Immature natural killer cell (primary cell): ENCODE data around the gene PLK3. TPM values are rescaled to one million over a fixed set of nuclear protein-coding genes. Genes with fewer than 3 reads are reported as not detected.
"Not testable (repeated sequence)": the region's sequence is repeated elsewhere in the genome, so short reads cannot be mapped to it uniquely, and the experiment has no call there.

Experiments used
- DNase-seq, 3 donors: peaks; one replicate each; pipeline ENCODE4 v3.0.0; 2022; ENCODE audit warnings: mixed read lengths in 1 of 3
- H3K27ac Mint-ChIP-seq, 6 donors: one replicate each; pipeline ENCODE4 v1.8.0; 2020; ENCODE audit warnings: mixed read lengths in 6 of 6, mild to moderate bottlenecking in 5 of 6, inconsistent platforms in 4 of 6, moderate library complexity in 3 of 6
- H3K27me3 Mint-ChIP-seq, 3 donors: one replicate each; pipeline ENCODE4 v1.8.0; 2020 to 2021; ENCODE audit warnings: low read depth in 3 of 3, mild to moderate bottlenecking in 3 of 3, mixed read lengths in 3 of 3, moderate library complexity in 3 of 3, inconsistent platforms in 1 of 3
- H3K36me3 Mint-ChIP-seq, 3 donors: one replicate each; pipeline ENCODE4 v1.8.0; 2020; ENCODE audit warnings: mixed read lengths in 3 of 3, inconsistent platforms in 2 of 3, mild to moderate bottlenecking in 2 of 3
- H3K4me1 Mint-ChIP-seq, 2 donors: one replicate each; pipeline ENCODE4 v1.8.0; 2020; ENCODE audit warnings: inconsistent platforms in 2 of 2, mild to moderate bottlenecking in 2 of 2, mixed read lengths in 2 of 2, moderate library complexity in 1 of 2
- H3K4me3 Mint-ChIP-seq, 5 donors: one replicate each; pipeline ENCODE4 v1.8.0; 2020; ENCODE audit warnings: mild to moderate bottlenecking in 5 of 5, mixed read lengths in 5 of 5, inconsistent platforms in 3 of 5, moderate library complexity in 3 of 5
- H3K9me3 Mint-ChIP-seq, 6 donors: one replicate each; pipeline ENCODE4 v1.8.0; 2020; ENCODE audit warnings: mild to moderate bottlenecking in 6 of 6, mixed read lengths in 6 of 6, inconsistent platforms in 4 of 6, moderate library complexity in 3 of 6
- polyA plus RNA-seq, 3 donors: library from polyadenylated mRNA; unstranded; fragments of 300-500 nt; fragmentation: Illumina TruSeq; gene quantifications; one replicate each; pipeline ENCODE4 v1.2.3, GENCODE V29; 2021

The PLK3 gene
- polyA plus RNA-seq, 3 donors from 2014 or later, result 2.1 to 5.0 (median 2.1) TPM

- Mint-ChIP-seq H3K36me3 (no peaks in the 10 kb centered on the region), H3K4me1 (peaks cover 7 to 8% of the 10 kb centered on the region in 2 donors), H3K27me3 (peaks cover 0 to 6% (median 2%) of the 10 kb centered on the region in 3 donors), H3K9me3 (no peaks in the 10 kb centered on the region), H3K27ac (no peak overlapping the region), H3K4me3 (no peak overlapping the region)
- no peak for DNase-seq
These were observed 31.3 kb downstream of the PLK3 start for GRCh38 chr1:44831516-44831915.

GRCh38 chr1:44832056-44832705, 32.0 kb downstream of the PLK3 start:
- DNase-seq, result no peak
- no peaks in the 10 kb centered on the region for H3K36me3 Mint-ChIP-seq
- H3K9me3 Mint-ChIP-seq, result no peaks in the 10 kb centered on the region
- H3K4me3 Mint-ChIP-seq, result no peak overlapping the region
- H3K4me1 Mint-ChIP-seq, result peaks cover 7 to 8% of the 10 kb centered on the region in 2 donors
- no peak overlapping the region for H3K27ac Mint-ChIP-seq
- peaks cover 0 to 6% (median 2%) of the 10 kb centered on the region in 3 donors for H3K27me3 Mint-ChIP-seq

- Mint-ChIP-seq H3K4me1 (peaks cover 7 to 8% of the 10 kb centered on the region in 2 donors), H3K36me3 (no peaks in the 10 kb centered on the region), H3K27ac (no peak overlapping the region), H3K4me3 (no peak overlapping the region), H3K9me3 (no peaks in the 10 kb centered on the region), H3K27me3 (peaks cover 1 to 6% (median 2%) of the 10 kb centered on the region in 3 donors)
- no peak for DNase-seq
These were observed 34.2 kb downstream of the PLK3 start for GRCh38 chr1:44834328-44834727.

GRCh38 chr1:44835738-44836675, 35.8 kb downstream of the PLK3 start:
- DNase-seq, result peak; percentile 66 to 72 (median 70)
- peak overlapping the region in 2 of 6 donors; percentile 45 to 60 for H3K27ac Mint-ChIP-seq
- peaks cover 7 to 8% of the 10 kb centered on the region in 2 donors for H3K4me1 Mint-ChIP-seq
- peaks cover 0 to under 1% (median 0%) of the 10 kb centered on the region in 3 donors for H3K36me3 Mint-ChIP-seq
- H3K4me3 Mint-ChIP-seq, result peak overlapping the region in 4 of 5 donors; percentile 18 to 67 (median 32)
- peaks cover 3 to 6% (median 4%) of the 10 kb centered on the region in 3 donors for H3K27me3 Mint-ChIP-seq
- no peaks in the 10 kb centered on the region for H3K9me3 Mint-ChIP-seq

- DNase-seq, H3K9me3 Mint-ChIP-seq, H3K27ac Mint-ChIP-seq: not testable (repeated sequence)
These were observed 38.1 kb downstream of the PLK3 start for GRCh38 chr1:44838294-44838693.

GRCh38 chr1:44839576-44839975, 39.4 kb downstream of the PLK3 start:
- H3K4me1 Mint-ChIP-seq, result peaks cover 12 to 14% of the 10 kb centered on the region in 2 donors
- no peaks in the 10 kb centered on the region for H3K9me3 Mint-ChIP-seq
- no peak overlapping the region for H3K27ac Mint-ChIP-seq
- no peak overlapping the region for H3K4me3 Mint-ChIP-seq
- H3K27me3 Mint-ChIP-seq, result peaks cover 4 to 25% (median 7%) of the 10 kb centered on the region in 3 donors
- peaks cover 0 to 9% (median 3%) of the 10 kb centered on the region in 3 donors for H3K36me3 Mint-ChIP-seq
- DNase-seq, result no peak

More at GRCh38 chr1:44838294-44838693, 38.1 kb downstream of the PLK3 start:
- H3K36me3 Mint-ChIP-seq, H3K4me3 Mint-ChIP-seq: not testable (repeated sequence)
- Mint-ChIP-seq H3K4me1 (peaks cover 8 to 11% of the 10 kb centered on the region in 2 donors), H3K27me3 (peaks cover 6 to 20% (median 9%) of the 10 kb centered on the region in 3 donors)

- DNase-seq, result no peak
- Mint-ChIP-seq H3K9me3 (no peaks in the 10 kb centered on the region), H3K27me3 (peaks cover 0 to 25% (median 8%) of the 10 kb centered on the region in 3 donors), H3K4me3 (peak overlapping the region in 3 of 5 donors; percentile 47 to 53 (median 50)), H3K4me1 (peaks cover 5 to 6% of the 10 kb centered on the region in 2 donors), H3K27ac (no peak overlapping the region), H3K36me3 (peaks cover 3 to 12% (median 3%) of the 10 kb centered on the region in 3 donors)
These were observed 42.3 kb downstream of the PLK3 start for GRCh38 chr1:44842486-44842861.

GRCh38 chr1:44842862-44843655, 42.9 kb downstream of the PLK3 start, which contains the start of gene PTCH2:
PTCH2 (minus strand) TSS chr1:44843253; CDS start chr1:44842932, 321 bp downstream.
- Mint-ChIP-seq H3K9me3 (no peaks in the 10 kb centered on the region), H3K27me3 (peaks cover 0 to 25% (median 8%) of the 10 kb centered on the region in 3 donors), H3K36me3 (peaks cover 3 to 12% (median 3%) of the 10 kb centered on the region in 3 donors), H3K4me1 (peaks cover 5 to 6% of the 10 kb centered on the region in 2 donors), H3K4me3 (peak within 1 kb of the TSS in 4 of 5 donors; percentile 34 to 53 (median 48)), H3K27ac (peak within 1 kb of the TSS in 1 of 6 donors; percentile 40)
- peak; percentile 5 to 13 (median 7) for DNase-seq

GRCh38 chr1:44846985-44847384, 46.8 kb downstream of the PLK3 start:
- peaks cover 5 to 6% of the 10 kb centered on the region in 2 donors for H3K4me1 Mint-ChIP-seq
- no peak overlapping the region for H3K4me3 Mint-ChIP-seq
- DNase-seq, result no peak
- no peak overlapping the region for H3K27ac Mint-ChIP-seq
- peaks cover 0 to 13% (median 2%) of the 10 kb centered on the region in 3 donors for H3K27me3 Mint-ChIP-seq
- no peaks in the 10 kb centered on the region for H3K9me3 Mint-ChIP-seq
- peaks cover 3 to 12% (median 7%) of the 10 kb centered on the region in 3 donors for H3K36me3 Mint-ChIP-seq

GRCh38 chr1:44847845-44848244, 47.7 kb downstream of the PLK3 start:
- no peak overlapping the region for H3K27ac Mint-ChIP-seq
- peaks cover 3 to 14% (median 9%) of the 10 kb centered on the region in 3 donors for H3K36me3 Mint-ChIP-seq
- peaks cover 0 to 5% (median 1%) of the 10 kb centered on the region in 3 donors for H3K27me3 Mint-ChIP-seq
- no peaks in the 10 kb centered on the region for H3K9me3 Mint-ChIP-seq
- DNase-seq, result no peak
- no peak overlapping the region for H3K4me3 Mint-ChIP-seq
- H3K4me1 Mint-ChIP-seq, result peaks cover 2 to 6% of the 10 kb centered on the region in 2 donors

GRCh38 chr1:44848456-44849181, 48.4 kb downstream of the PLK3 start:
- H3K27ac Mint-ChIP-seq, result peak overlapping the region in 1 of 6 donors; percentile 18
- H3K36me3 Mint-ChIP-seq, result peaks cover 3 to 16% (median 10%) of the 10 kb centered on the region in 3 donors
- no peaks in the 10 kb centered on the region for H3K9me3 Mint-ChIP-seq
- peaks cover 2 to 6% of the 10 kb centered on the region in 2 donors for H3K4me1 Mint-ChIP-seq
- no peak for DNase-seq
- H3K27me3 Mint-ChIP-seq, result peaks cover 0 to 5% (median 1%) of the 10 kb centered on the region in 3 donors
- H3K4me3 Mint-ChIP-seq, result no peak overlapping the region

- H3K9me3 Mint-ChIP-seq, result no peaks in the 10 kb centered on the region
- no peak for DNase-seq
- no peaks in the 10 kb centered on the region for H3K4me1 Mint-ChIP-seq
- H3K27ac Mint-ChIP-seq, result no peak overlapping the region
- H3K27me3 Mint-ChIP-seq, result peaks cover 0 to 1% (median 0%) of the 10 kb centered on the region in 3 donors
- H3K36me3 Mint-ChIP-seq, result peaks cover 3 to 19% (median 13%) of the 10 kb centered on the region in 3 donors
- H3K4me3 Mint-ChIP-seq, result no peak overlapping the region
These were observed 49.5 kb downstream of the PLK3 start for GRCh38 chr1:44849575-44850132.
